HFFc6 (cell line): ENCODE results near the gene HIPK4. TPM values are rescaled to one million over a fixed set of nuclear protein-coding genes. Genes with fewer than 3 reads are reported as not detected.
A peak's percentile ranks its signal among the peaks of the same experiment; 100 is the strongest.

Experiments used
- DNase-seq: peaks from one replicate; pipeline ENCODE4 v3.0.0-alpha.2; 2018
- H3K27ac Mint-ChIP-seq: 2 replicates; pipeline ENCODE4 v1.8.0; 2020; ENCODE audit warnings: mild to moderate bottlenecking, mixed read lengths
- H3K27me3 Mint-ChIP-seq: 2 replicates; pipeline ENCODE4 v1.8.0; 2021; ENCODE audit warnings: mild to moderate bottlenecking, moderate library complexity, mixed read lengths; ENCODE audit not compliant: insufficient read depth
- H3K36me3 Mint-ChIP-seq: 2 replicates; pipeline ENCODE4 v1.8.0; 2021; ENCODE audit warnings: low read depth, mixed read lengths
- H3K4me1 Mint-ChIP-seq: 2 replicates; pipeline ENCODE4 v1.8.0; 2020; ENCODE audit warnings: low read depth, mixed read lengths
- H3K4me3 Mint-ChIP-seq: 2 replicates; pipeline ENCODE4 v1.8.0; 2020; ENCODE audit warnings: mild to moderate bottlenecking, moderate library complexity, mixed read lengths
- H3K9me3 Mint-ChIP-seq: 2 replicates; pipeline ENCODE4 v1.8.0; 2020; ENCODE audit warnings: mild to moderate bottlenecking, mixed read lengths
- CTCF ChIP-seq: fragments of 200-600 bp; sonication (generic); IDR thresholded peaks from 2 replicates; pipeline ENCODE4 v1.5.0; 2021; ENCODE audit warnings: antibody characterized with exemption, mild to moderate bottlenecking
- total RNA-seq, 6 experiments: library from RNA; stranded (reverse); fragmentation: NEBNext Ultra II Directional; extraction: Animal tissue kit (Norgen Biotek cat#: 25700); gene quantifications; 2 replicates in 1 of 6; 3 replicates in 5 of 6; pipeline ENCODE4 v1.2.3, GENCODE V29; 2021

Gene HIPK4
- total RNA-seq, 6 experiments from 2014 or later = 0.07 to 0.11 (median 0.10) TPM; not detected in 2

- Mint-ChIP-seq H3K4me3 (peak within 1 kb of the TSS; percentile 98), H3K4me1 (peaks cover 25% of the 10 kb centered on the region), H3K27ac (peak within 1 kb of the TSS; percentile 97), H3K36me3 (peaks cover 15% of the 10 kb centered on the region), H3K9me3 (no peaks in the 10 kb centered on the region), H3K27me3 (peaks cover 4% of the 10 kb centered on the region)
- TF ChIP-seq CTCF = peak; percentile 89
- DNase-seq = peak; percentile 99
Observed at GRCh38 chr19:40425450-40426287, 35.7 kb upstream of the HIPK4 start, which contains the start of gene SERTAD1. SERTAD1 (minus strand) TSS chr19:40425992; CDS start chr19:40423546, 2,446 bp downstream.

GRCh38 chr19:40424637-40425449, 34.9 kb upstream of the HIPK4 start:
- peaks cover 15% of the 10 kb centered on the region for H3K36me3 Mint-ChIP-seq
- no peaks in the 10 kb centered on the region for H3K9me3 Mint-ChIP-seq
- TF ChIP-seq CTCF = no peak
- peaks cover 25% of the 10 kb centered on the region for H3K4me1 Mint-ChIP-seq
- DNase-seq = no peak
- peak overlapping the region; percentile 97 for H3K27ac Mint-ChIP-seq
- H3K4me3 Mint-ChIP-seq = peak overlapping the region; percentile 98
- H3K27me3 Mint-ChIP-seq = peaks cover 4% of the 10 kb centered on the region

GRCh38 chr19:40423938-40424337, 34.0 kb upstream of the HIPK4 start:
- Mint-ChIP-seq H3K36me3 (peaks cover 15% of the 10 kb centered on the region), H3K27me3 (peaks cover 4% of the 10 kb centered on the region), H3K9me3 (no peaks in the 10 kb centered on the region), H3K4me1 (peaks cover 25% of the 10 kb centered on the region), H3K27ac (peak overlapping the region; percentile 73; the same call in 1 of the 2 replicates), H3K4me3 (peak overlapping the region; percentile 98)
- no peak for DNase-seq
- no peak for TF ChIP-seq CTCF

- no peak for DNase-seq
- Mint-ChIP-seq H3K4me1 (peaks cover 25% of the 10 kb centered on the region), H3K4me3 (peak overlapping the region; percentile 82; the same call in 1 of the 2 replicates), H3K27me3 (peaks cover 4% of the 10 kb centered on the region), H3K27ac (peak overlapping the region; percentile 91), H3K36me3 (peaks cover 15% of the 10 kb centered on the region), H3K9me3 (no peaks in the 10 kb centered on the region)
- 0 out of 2 replicates have a peak, but pooled peaks have one; percentile 13 for TF ChIP-seq CTCF
Observed at GRCh38 chr19:40422748-40423566, 33.0 kb upstream of the HIPK4 start.
